Stimulated activated CD4-positive, alpha-beta T cell treated with anti-CD3 and anti-CD28 coated beads, TNF-alpha, amount 100 ng/mL, for 1 hour (primary cell): Measurements from ENCODE around the gene UBE2C.
"Not testable (repeated sequence)": the region's sequence is repeated elsewhere in the genome, so short reads cannot be mapped to it uniquely, and the experiment has no call there.

ENCODE experiments used
- DNase-seq, 3 donors: peaks; one replicate each; pipeline ENCODE4 v3.0.0-alpha.2; 2020; ENCODE audit warnings: low read depth in 3 of 3, low spot score in 1 of 3

UBE2C gene

GRCh38 chr20:45812157-45813005 lies at the start of gene UBE2C:
UBE2C (plus strand) TSS chr20:45812644; CDS start chr20:45812696, 52 bp downstream.
- DNase-seq: peak; percentile 80 to 86 (median 85)

- not testable (repeated sequence) for DNase-seq
These were observed 47.7 kb upstream of the UBE2C start for GRCh38 chr20:45764618-45765282.

GRCh38 chr20:45765307-45765875 lies 47.1 kb upstream of the UBE2C start:
- no peak for DNase-seq

GRCh38 chr20:45765980-45766379 lies 46.5 kb upstream of the UBE2C start:
- no peak for DNase-seq

GRCh38 chr20:45768479-45768878 lies 44.0 kb upstream of the UBE2C start:
- no peak for DNase-seq

GRCh38 chr20:45771182-45771759 lies 41.2 kb upstream of the UBE2C start:
- peak; percentile 57 to 74 (median 61) for DNase-seq

- no peak for DNase-seq
These were observed 39.8 kb upstream of the UBE2C start for GRCh38 chr20:45772693-45773092.

- no peak for DNase-seq
These were observed 37.5 kb upstream of the UBE2C start for GRCh38 chr20:45774945-45775344.

- no peak for DNase-seq
These were observed 37.0 kb upstream of the UBE2C start for GRCh38 chr20:45775411-45775810.

- no peak for DNase-seq
These were observed 35.5 kb upstream of the UBE2C start for GRCh38 chr20:45776931-45777330.

- DNase-seq: no peak
These were observed 33.2 kb upstream of the UBE2C start for GRCh38 chr20:45779011-45779915.

GRCh38 chr20:45780159-45780558 lies 32.3 kb upstream of the UBE2C start:
- DNase-seq: no peak

- no peak for DNase-seq
These were observed 31.0 kb upstream of the UBE2C start for GRCh38 chr20:45781391-45781931.

GRCh38 chr20:45782890-45783289 lies 29.6 kb upstream of the UBE2C start:
- DNase-seq: no peak

GRCh38 chr20:45783656-45784294 lies 28.7 kb upstream of the UBE2C start:
- DNase-seq: no peak

GRCh38 chr20:45788351-45788750 lies 24.1 kb upstream of the UBE2C start:
- DNase-seq: no peak

- no peak for DNase-seq
These were observed 19.9 kb upstream of the UBE2C start for GRCh38 chr20:45792317-45793118.

GRCh38 chr20:45796337-45797065 lies 15.9 kb upstream of the UBE2C start:
- DNase-seq: no peak
